MM.1S (cell line): Measurements from ENCODE around the gene SCMH1.

Source experiments
- DNase-seq: peaks from one replicate; pipeline ENCODE4 v3.0.0-alpha.2; 2015
- H2AFZ ChIP-seq: fragments of 300-600 bp; sonication (generic); 2 replicates; pipeline ENCODE4 v1.6.0; 2016; ENCODE audit warnings: antibody characterized with exemption, low read length
- H3F3A ChIP-seq: fragments of 300-600 bp; sonication (generic); 2 replicates; pipeline ENCODE4 v1.6.1; 2016; ENCODE audit warnings: mild to moderate bottlenecking, antibody characterized with exemption, low read length, moderate library complexity, mixed read lengths; ENCODE audit not compliant: insufficient read depth
- H3K27ac ChIP-seq: fragments of 300-600 bp; sonication (generic); 2 replicates; pipeline ENCODE4 v1.5.1; 2016; ENCODE audit warnings: mild to moderate bottlenecking, low read length
- H3K27me3 ChIP-seq: fragments of 300-600 bp; sonication (generic); replicated peaks from 2 replicates; pipeline ENCODE4 v1.6.0; 2016; ENCODE audit warnings: low read length; ENCODE audit not compliant: insufficient read depth
- H3K36me3 ChIP-seq: fragments of 300-600 bp; sonication (generic); replicated peaks from 2 replicates; pipeline ENCODE4 v1.6.1; 2016; ENCODE audit warnings: mild to moderate bottlenecking, low read length, mixed read lengths; ENCODE audit not compliant: insufficient read depth
- H3K4me1 ChIP-seq: fragments of 300-600 bp; sonication (generic); 2 replicates; pipeline ENCODE4 v1.6.1; 2016; ENCODE audit warnings: low read length, mixed read lengths
- H3K4me2 ChIP-seq: fragments of 300-600 bp; sonication (generic); 2 replicates; pipeline ENCODE4 v1.6.0; 2016; ENCODE audit warnings: low read depth, low read length
- H3K4me3 ChIP-seq: fragments of 300-600 bp; sonication (generic); 2 replicates; pipeline ENCODE4 v1.5.1; 2016; ENCODE audit warnings: low read length, mixed read lengths
- H3K79me2 ChIP-seq: fragments of 300-600 bp; sonication (generic); 2 replicates; pipeline ENCODE4 v1.6.1; 2016; ENCODE audit warnings: mixed run types, low read length, mixed read lengths
- H3K9ac ChIP-seq: fragments of 300-600 bp; sonication (generic); 2 replicates; pipeline ENCODE4 v1.6.1; 2016; ENCODE audit warnings: low read length, mixed read lengths
- H3K9me2 ChIP-seq: fragments of 300-600 bp; sonication (generic); replicated peaks from 2 replicates; pipeline ENCODE4 v1.6.1; 2016; ENCODE audit warnings: mild to moderate bottlenecking, low read length, mixed read lengths; ENCODE audit not compliant: insufficient read depth
- H3K9me3 ChIP-seq: fragments of 300-600 bp; sonication (generic); replicated peaks from 2 replicates; pipeline ENCODE4 v1.6.1; 2016; ENCODE audit warnings: mild to moderate bottlenecking, low read length, mixed read lengths; ENCODE audit not compliant: insufficient read depth
- H4K20me1 ChIP-seq: fragments of 300-600 bp; sonication (generic); 2 replicates; pipeline ENCODE4 v1.6.1; 2016; ENCODE audit warnings: mild to moderate bottlenecking, low read length, moderate library complexity, mixed read lengths; ENCODE audit not compliant: insufficient read depth
- EZH2 ChIP-seq: fragments of 300-600 bp; sonication (generic); optimal IDR thresholded peaks from 2 replicates; pipeline ENCODE3; 2017; ENCODE audit warnings: low read depth, mild to moderate bottlenecking, antibody characterized with exemption, low read length, mixed read lengths
- EZH2phosphoT487 ChIP-seq: fragments of 300-600 bp; sonication (generic); IDR thresholded peaks from 2 replicates; pipeline ENCODE4 v1.6.1; 2018; ENCODE audit warnings: antibody characterized with exemption, low read length
- TF ChIP-seq, protein P1 (sequence below): fragments of 300-600 bp; sonication (generic); IDR thresholded peaks from 2 replicates; pipeline ENCODE4 v1.5.1; 2016; ENCODE audit warnings: antibody characterized with exemption, low read length, mixed read lengths

SCMH1 gene

DNA sequence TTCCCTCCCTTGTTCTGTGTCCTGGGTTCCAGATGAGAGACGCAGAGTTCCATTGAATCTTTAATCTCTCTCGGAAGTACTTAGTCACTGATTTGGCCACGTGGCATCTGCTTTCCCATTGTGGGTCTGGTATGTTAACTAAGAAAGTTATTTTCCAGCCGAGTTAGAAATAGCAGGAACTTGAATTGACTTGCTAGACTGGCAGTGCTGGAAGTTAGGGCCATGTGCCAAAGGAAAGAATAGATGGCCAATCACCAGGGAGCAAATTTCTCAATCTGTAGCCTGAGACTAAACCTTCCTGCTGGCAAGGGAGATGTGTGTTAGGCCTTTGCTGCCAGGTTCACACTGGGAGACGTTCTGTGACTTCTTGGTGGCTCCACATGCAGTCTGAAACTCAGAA lies 196.4 kb downstream of the SCMH1 start:
- Histone ChIP-seq H3K36me3 (no peaks in the 10 kb centered on the region), H3K27ac (no peak overlapping the region)
- DNase-seq, result no peak

DNA sequence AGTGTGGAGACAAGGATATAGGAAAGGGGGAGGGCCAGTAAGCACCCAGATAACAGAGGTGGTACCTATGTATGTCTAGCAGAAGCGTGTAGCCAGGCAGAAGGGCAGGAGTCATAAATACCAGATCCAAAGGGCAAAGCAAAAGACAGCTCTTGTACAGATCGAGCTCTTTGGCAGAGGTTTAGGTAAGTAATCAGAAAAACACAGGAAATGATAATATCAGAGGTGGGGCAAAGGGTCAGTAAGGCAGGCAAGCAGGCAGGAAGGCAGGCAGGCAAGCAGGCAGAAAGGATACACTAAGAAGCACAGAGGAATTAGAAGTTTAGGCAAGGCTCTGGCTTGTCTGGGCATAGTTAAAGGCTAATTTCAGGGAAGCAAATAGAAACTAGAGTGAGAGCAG lies 197.9 kb downstream of the SCMH1 start:
- no peak overlapping the region for H3K4me3 ChIP-seq
- no peaks in the 10 kb centered on the region for H3K4me1 ChIP-seq
- no peaks in the 10 kb centered on the region for H3K36me3 ChIP-seq
- no peaks in the 10 kb centered on the region for H3K9me3 ChIP-seq
- no peaks in the 10 kb centered on the region for H3K79me2 ChIP-seq
- H4K20me1 ChIP-seq, result no peaks in the 10 kb centered on the region
- TF ChIP-seq, protein P1, sequence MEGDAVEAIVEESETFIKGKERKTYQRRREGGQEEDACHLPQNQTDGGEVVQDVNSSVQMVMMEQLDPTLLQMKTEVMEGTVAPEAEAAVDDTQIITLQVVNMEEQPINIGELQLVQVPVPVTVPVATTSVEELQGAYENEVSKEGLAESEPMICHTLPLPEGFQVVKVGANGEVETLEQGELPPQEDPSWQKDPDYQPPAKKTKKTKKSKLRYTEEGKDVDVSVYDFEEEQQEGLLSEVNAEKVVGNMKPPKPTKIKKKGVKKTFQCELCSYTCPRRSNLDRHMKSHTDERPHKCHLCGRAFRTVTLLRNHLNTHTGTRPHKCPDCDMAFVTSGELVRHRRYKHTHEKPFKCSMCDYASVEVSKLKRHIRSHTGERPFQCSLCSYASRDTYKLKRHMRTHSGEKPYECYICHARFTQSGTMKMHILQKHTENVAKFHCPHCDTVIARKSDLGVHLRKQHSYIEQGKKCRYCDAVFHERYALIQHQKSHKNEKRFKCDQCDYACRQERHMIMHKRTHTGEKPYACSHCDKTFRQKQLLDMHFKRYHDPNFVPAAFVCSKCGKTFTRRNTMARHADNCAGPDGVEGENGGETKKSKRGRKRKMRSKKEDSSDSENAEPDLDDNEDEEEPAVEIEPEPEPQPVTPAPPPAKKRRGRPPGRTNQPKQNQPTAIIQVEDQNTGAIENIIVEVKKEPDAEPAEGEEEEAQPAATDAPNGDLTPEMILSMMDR, result no peak
- no peak for TF ChIP-seq EZH2phosphoT487
- TF ChIP-seq EZH2, result no peak
- H3K9me2 ChIP-seq, result no peaks in the 10 kb centered on the region
- no peak overlapping the region for H2AFZ ChIP-seq
- no peaks in the 10 kb centered on the region for H3K27me3 ChIP-seq
- H3K27ac ChIP-seq, result no peak overlapping the region
- no peaks in the 10 kb centered on the region for H3F3A ChIP-seq
- H3K9ac ChIP-seq, result no peak overlapping the region
- no peak overlapping the region for H3K4me2 ChIP-seq
- no peak for DNase-seq

More for the DNA sequence above, 196.4 kb downstream of the SCMH1 start:
- no peaks in the 10 kb centered on the region for H3F3A ChIP-seq
- H3K9me2 ChIP-seq, result no peaks in the 10 kb centered on the region
- H3K9me3 ChIP-seq, result no peaks in the 10 kb centered on the region
- H2AFZ ChIP-seq, result no peak overlapping the region
- no peaks in the 10 kb centered on the region for H3K79me2 ChIP-seq
- no peak for TF ChIP-seq EZH2
- TF ChIP-seq, protein P1, result no peak
- no peak for TF ChIP-seq EZH2phosphoT487
- no peak overlapping the region for H3K4me3 ChIP-seq
- no peak overlapping the region for H3K4me2 ChIP-seq
- no peak overlapping the region for H3K9ac ChIP-seq
- H3K4me1 ChIP-seq, result no peaks in the 10 kb centered on the region
- H3K27me3 ChIP-seq, result no peaks in the 10 kb centered on the region
- no peaks in the 10 kb centered on the region for H4K20me1 ChIP-seq

DNA sequence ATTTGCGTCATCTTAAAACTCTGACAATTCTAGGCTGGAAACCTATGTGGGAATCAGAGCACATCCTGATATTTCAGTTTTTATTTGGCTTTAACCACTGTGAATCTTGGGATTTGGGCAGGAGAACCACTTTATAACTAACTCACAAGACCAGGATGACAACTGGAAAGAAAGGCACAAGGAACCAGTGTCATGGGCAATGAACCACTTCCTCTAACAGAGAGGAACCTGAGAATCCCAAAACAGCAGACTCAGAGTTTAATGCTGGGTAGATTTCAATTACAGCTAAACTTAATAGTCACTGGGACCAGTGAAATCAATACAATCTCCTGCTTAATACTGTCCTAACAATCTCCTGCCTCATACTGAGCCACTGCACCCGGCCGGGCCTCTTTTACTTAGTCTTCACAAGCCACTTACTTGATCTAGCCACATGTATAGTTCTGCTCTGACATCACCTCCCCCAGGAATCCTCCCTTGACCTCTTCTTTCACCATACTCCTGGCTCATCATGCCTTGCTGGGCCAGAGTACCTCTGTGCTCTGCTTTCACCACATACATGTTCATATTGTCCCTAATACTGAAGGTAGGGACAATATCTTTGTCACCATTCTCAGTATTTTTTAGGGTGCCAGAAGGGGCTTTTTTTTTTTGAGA lies 200.4 kb downstream of the SCMH1 start:
- no peaks in the 10 kb centered on the region for H3K4me1 ChIP-seq
- no peaks in the 10 kb centered on the region for H3K9me3 ChIP-seq
- H2AFZ ChIP-seq, result no peak overlapping the region
- no peaks in the 10 kb centered on the region for H3K79me2 ChIP-seq
- no peak overlapping the region for H3K4me3 ChIP-seq
- H3F3A ChIP-seq, result no peaks in the 10 kb centered on the region
- no peaks in the 10 kb centered on the region for H3K27me3 ChIP-seq
- no peak overlapping the region for H3K9ac ChIP-seq
- no peak overlapping the region for H3K27ac ChIP-seq
- no peak overlapping the region for H3K4me2 ChIP-seq
- TF ChIP-seq EZH2 (no peak), EZH2phosphoT487 (no peak)
- TF ChIP-seq, protein P1, result no peak
- H4K20me1 ChIP-seq, result no peaks in the 10 kb centered on the region
- H3K9me2 ChIP-seq, result no peaks in the 10 kb centered on the region
- no peaks in the 10 kb centered on the region; the same call in 1 of the 2 replicates for H3K36me3 ChIP-seq
- DNase-seq, result no peak
